Smooth muscle cell (in vitro differentiated cells): ENCODE results near the gene NALCN. TPM values are rescaled to one million over a fixed set of nuclear protein-coding genes. Genes with fewer than 3 reads are reported as not detected.

Experiments used
- DNase-seq: peaks from one replicate; lab custom pipeline; 2025; ENCODE audit not compliant: unreplicated experiment; lab: John Stamatoyannopoulos, UW
- H2AFZ ChIP-seq: fragments of 200-600 bp; sonication (generic); 2 replicates; pipeline ENCODE4 v1.6.0; 2016; ENCODE audit warnings: antibody characterized with exemption, low read depth, mild to moderate bottlenecking
- H3F3A ChIP-seq: fragments of 200-600 bp; sonication (generic); 2 replicates; pipeline ENCODE4 v1.6.0; 2017; ENCODE audit warnings: antibody characterized with exemption, low read depth
- H3K27ac ChIP-seq: fragments of 200-600 bp; sonication (generic); 2 replicates; pipeline ENCODE4 v1.5.1; 2016; ENCODE audit warnings: low read depth, mild to moderate bottlenecking
- H3K27me3 ChIP-seq: fragments of 200-600 bp; sonication (generic); 2 replicates; pipeline ENCODE4 v1.6.1; 2016; ENCODE audit warnings: low read depth, mild to moderate bottlenecking
- H3K36me3 ChIP-seq: fragments of 200-600 bp; sonication (generic); 2 replicates; pipeline ENCODE4 v1.5.1; 2016; ENCODE audit warnings: low read depth
- H3K4me1 ChIP-seq: fragments of 200-600 bp; sonication (generic); 2 replicates; pipeline ENCODE4 v1.5.1; 2016; ENCODE audit warnings: low read depth
- H3K4me2 ChIP-seq: fragments of 200-600 bp; sonication (generic); 2 replicates; pipeline ENCODE4 v1.6.0; 2016; ENCODE audit warnings: mild to moderate bottlenecking
- H3K4me3 ChIP-seq: fragments of 200-600 bp; sonication (generic); 2 replicates; pipeline ENCODE4 v1.5.1; 2016; ENCODE audit warnings: mild to moderate bottlenecking
- H3K79me2 ChIP-seq: fragments of 200-600 bp; sonication (generic); 2 replicates; pipeline ENCODE4 v1.6.0; 2016; ENCODE audit warnings: low read depth, mild to moderate bottlenecking
- H3K9ac ChIP-seq: fragments of 200-600 bp; sonication (generic); 2 replicates; pipeline ENCODE4 v1.6.0; 2016; ENCODE audit warnings: low read depth
- H3K9me3 ChIP-seq: fragments of 200-600 bp; sonication (generic); replicated peaks from 2 replicates; pipeline ENCODE4 v1.5.1; 2016; ENCODE audit warnings: low read depth
- H4K20me1 ChIP-seq: fragments of 200-600 bp; sonication (generic); 2 replicates; pipeline ENCODE4 v1.6.0; 2016; ENCODE audit warnings: low read depth
- WGBS: methylation state at CpG from one replicate; pipeline ENCODE4 v1.1.7; 2016; ENCODE audit warnings: low lambda C conversion rate; 5-methylcytosine and 5-hydroxymethylcytosine counted together
- polyA plus RNA-seq: library from polyadenylated mRNA; unstranded; fragments of >200 nt; fragmentation: Nextera tagmentation; extraction: Ambion mirVana; gene quantifications from 2 replicates; pipeline ENCODE4 v1.2.1, GENCODE V29; 2016
- total RNA-seq: library from RNA; depleted of rRNA; stranded (reverse); fragments of >200 nt; gene quantifications from 2 replicates; pipeline ENCODE4 v1.2.3, GENCODE V29; 2014
- TF ChIP-seq, protein P1 (sequence below): fragments of 200-600 bp; sonication (generic); IDR thresholded peaks from 2 replicates; pipeline ENCODE4 v1.5.1; 2017; ENCODE audit warnings: borderline replicate concordance, mild to moderate bottlenecking, antibody characterized with exemption; ENCODE audit not compliant: insufficient read depth, poor library complexity, severe bottlenecking

The NALCN gene
- total and polyA plus RNA-seq, 2 experiments from 2014 or later: 4.1 to 6.0 TPM

DNA sequence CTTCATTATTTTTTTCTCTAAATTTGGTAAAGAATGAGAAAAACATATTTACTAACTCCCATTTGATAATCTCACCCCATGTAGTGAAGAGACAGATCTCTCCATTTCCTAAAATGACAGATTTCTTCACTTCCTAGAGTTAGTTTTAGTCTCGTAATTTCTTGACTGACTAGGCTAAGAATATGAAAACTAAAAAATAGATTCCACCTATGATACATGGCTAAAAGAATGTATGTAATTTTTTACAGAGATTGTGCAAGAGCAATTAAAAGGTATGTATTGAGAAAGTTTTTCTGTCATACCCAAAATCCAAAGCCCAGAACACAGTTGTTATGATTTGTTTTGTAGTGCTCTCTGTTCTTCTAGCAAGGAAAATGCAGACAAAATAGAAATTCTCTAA is 9.5 kb downstream of the NALCN start:
- H3K27ac ChIP-seq: no peak overlapping the region
- H3K9me3 ChIP-seq: no peaks in the 10 kb centered on the region
- no peak overlapping the region for H3K4me2 ChIP-seq
- H2AFZ ChIP-seq: peak overlapping the region; percentile 5
- H3K4me1 ChIP-seq: no peaks in the 10 kb centered on the region
- H3K27me3 ChIP-seq: no peaks in the 10 kb centered on the region
- H3K4me3 ChIP-seq: no peak overlapping the region
- no peaks in the 10 kb centered on the region for H3F3A ChIP-seq
- 85% methylated on average over 1 of the region's 1 CpG for WGBS
- no peaks in the 10 kb centered on the region for H3K36me3 ChIP-seq
- no peaks in the 10 kb centered on the region for H3K79me2 ChIP-seq
- no peak overlapping the region for H3K9ac ChIP-seq
- DNase-seq: no peak
- no peaks in the 10 kb centered on the region for H4K20me1 ChIP-seq
- TF ChIP-seq, protein P1, sequence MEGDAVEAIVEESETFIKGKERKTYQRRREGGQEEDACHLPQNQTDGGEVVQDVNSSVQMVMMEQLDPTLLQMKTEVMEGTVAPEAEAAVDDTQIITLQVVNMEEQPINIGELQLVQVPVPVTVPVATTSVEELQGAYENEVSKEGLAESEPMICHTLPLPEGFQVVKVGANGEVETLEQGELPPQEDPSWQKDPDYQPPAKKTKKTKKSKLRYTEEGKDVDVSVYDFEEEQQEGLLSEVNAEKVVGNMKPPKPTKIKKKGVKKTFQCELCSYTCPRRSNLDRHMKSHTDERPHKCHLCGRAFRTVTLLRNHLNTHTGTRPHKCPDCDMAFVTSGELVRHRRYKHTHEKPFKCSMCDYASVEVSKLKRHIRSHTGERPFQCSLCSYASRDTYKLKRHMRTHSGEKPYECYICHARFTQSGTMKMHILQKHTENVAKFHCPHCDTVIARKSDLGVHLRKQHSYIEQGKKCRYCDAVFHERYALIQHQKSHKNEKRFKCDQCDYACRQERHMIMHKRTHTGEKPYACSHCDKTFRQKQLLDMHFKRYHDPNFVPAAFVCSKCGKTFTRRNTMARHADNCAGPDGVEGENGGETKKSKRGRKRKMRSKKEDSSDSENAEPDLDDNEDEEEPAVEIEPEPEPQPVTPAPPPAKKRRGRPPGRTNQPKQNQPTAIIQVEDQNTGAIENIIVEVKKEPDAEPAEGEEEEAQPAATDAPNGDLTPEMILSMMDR: no peak

DNA sequence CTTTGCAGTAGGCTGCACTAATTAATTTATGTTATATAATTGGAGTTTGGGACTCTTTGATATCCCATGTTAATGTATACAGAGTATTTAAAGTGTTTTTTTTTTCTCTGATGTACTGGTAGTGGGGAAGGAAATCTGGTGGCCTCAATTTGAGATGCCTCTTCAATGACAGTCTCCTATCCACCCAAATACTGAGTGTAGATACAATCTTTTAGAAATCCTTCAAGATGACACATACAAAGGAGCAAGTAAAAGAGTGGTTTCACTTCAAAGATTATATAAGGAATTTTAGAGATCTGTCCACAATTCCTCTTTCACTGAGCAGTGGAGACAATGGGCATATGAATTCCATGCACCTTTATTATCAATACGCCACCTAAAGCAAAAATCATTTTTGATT is 15.1 kb downstream of the NALCN start:
- H3K36me3 ChIP-seq: no peaks in the 10 kb centered on the region
- WGBS: 88% methylated on average over 1 of the region's 1 CpG
- no peaks in the 10 kb centered on the region for H3K27me3 ChIP-seq
- peaks cover 6% of the 10 kb centered on the region for H3K4me1 ChIP-seq
- TF ChIP-seq, protein P1: no peak
- no peak for DNase-seq
- H3K79me2 ChIP-seq: no peaks in the 10 kb centered on the region
- no peaks in the 10 kb centered on the region for H3K9me3 ChIP-seq
- no peaks in the 10 kb centered on the region for H3F3A ChIP-seq
- H2AFZ ChIP-seq: no peak overlapping the region
- peak overlapping the region; percentile 15 for H3K4me2 ChIP-seq
- no peak overlapping the region for H3K4me3 ChIP-seq
- no peak overlapping the region for H3K27ac ChIP-seq
- no peaks in the 10 kb centered on the region for H4K20me1 ChIP-seq
- no peak overlapping the region for H3K9ac ChIP-seq

- H3K27ac ChIP-seq: peak overlapping the region; percentile 93
- no peak overlapping the region for H2AFZ ChIP-seq
- no peaks in the 10 kb centered on the region for H3K36me3 ChIP-seq
- H3K79me2 ChIP-seq: no peaks in the 10 kb centered on the region
- H3K4me2 ChIP-seq: peak overlapping the region; percentile 37
- H3K27me3 ChIP-seq: no peaks in the 10 kb centered on the region
- peak overlapping the region; percentile 27 for H3K9ac ChIP-seq
- H3K4me3 ChIP-seq: no peak overlapping the region
- no peak for DNase-seq
- H3K9me3 ChIP-seq: no peaks in the 10 kb centered on the region
- 39% methylated on average over 2 of the region's 2 CpGs for WGBS
- TF ChIP-seq, protein P1: no peak
- no peaks in the 10 kb centered on the region for H3F3A ChIP-seq
- no peaks in the 10 kb centered on the region for H4K20me1 ChIP-seq
- peaks cover 6% of the 10 kb centered on the region for H3K4me1 ChIP-seq
Observed at GRCh38 chr13:101399365-101399764, 16.9 kb downstream of the NALCN start.

DNA sequence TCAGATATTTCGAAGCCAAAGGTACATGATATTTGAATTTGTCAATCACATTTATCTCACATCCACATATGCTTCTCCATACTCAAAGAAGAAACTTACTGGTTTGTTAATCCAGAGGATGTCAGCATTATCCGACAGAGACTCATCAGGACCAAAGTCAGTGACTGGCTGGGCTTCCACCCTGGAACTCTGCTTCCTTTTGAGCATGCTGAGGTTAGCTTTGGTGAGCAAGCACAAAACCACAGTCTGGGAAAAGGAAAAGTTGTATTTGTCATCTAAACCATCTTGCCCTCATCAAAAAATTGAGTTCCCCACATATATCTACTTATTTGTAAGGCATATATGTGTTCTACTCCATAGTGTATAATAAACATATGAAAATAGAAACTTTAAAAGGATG is 17.4 kb downstream of the NALCN start:
- TF ChIP-seq, protein P1: no peak
- Histone ChIP-seq H3K9ac (peak overlapping the region; percentile 27), H3K36me3 (no peaks in the 10 kb centered on the region), H4K20me1 (no peaks in the 10 kb centered on the region), H3K9me3 (no peaks in the 10 kb centered on the region), H3F3A (no peaks in the 10 kb centered on the region), H3K4me3 (no peak overlapping the region), H2AFZ (no peak overlapping the region), H3K27ac (peak overlapping the region; percentile 93), H3K79me2 (no peaks in the 10 kb centered on the region), H3K27me3 (no peaks in the 10 kb centered on the region), H3K4me1 (peaks cover 6% of the 10 kb centered on the region), H3K4me2 (peak overlapping the region; percentile 37)
- WGBS: 58% methylated on average over 2 of the region's 2 CpGs
- DNase-seq: no peak
